GM23248 (cell line): ENCODE data around the gene SCGB1C1. TPM values are rescaled to one million over a fixed set of nuclear protein-coding genes. Genes with fewer than 3 reads are reported as not detected.

Experiments
- DNase-seq: peaks from one replicate; pipeline ENCODE4 v3.0.0-alpha.2; 2015
- H2AFZ ChIP-seq: fragments of 200-600 bp; sonication (generic); 2 replicates; pipeline ENCODE4 v1.6.1; 2016; ENCODE audit warnings: antibody characterized with exemption
- H3F3A ChIP-seq: fragments of 200-600 bp; sonication (generic); 2 replicates; pipeline ENCODE4 v1.6.1; 2016; ENCODE audit warnings: mild to moderate bottlenecking, antibody characterized with exemption, mixed run types; ENCODE audit not compliant: insufficient read depth
- H3K27ac ChIP-seq: fragments of 200-600 bp; sonication (generic); 2 replicates; pipeline ENCODE4 v1.5.1; 2016; ENCODE audit warnings: mild to moderate bottlenecking
- H3K27me3 ChIP-seq: fragments of 200-600 bp; sonication (generic); replicated peaks from 2 replicates; pipeline ENCODE4 v1.6.1; 2016; ENCODE audit warnings: mild to moderate bottlenecking; ENCODE audit not compliant: insufficient read depth
- H3K36me3 ChIP-seq: fragments of 200-600 bp; sonication (generic); 2 replicates; pipeline ENCODE4 v1.6.1; 2016; ENCODE audit warnings: low read depth, mild to moderate bottlenecking
- H3K4me1 ChIP-seq: fragments of 200-600 bp; sonication (generic); 2 replicates; pipeline ENCODE4 v1.6.1; 2016; ENCODE audit warnings: mild to moderate bottlenecking; ENCODE audit not compliant: insufficient read depth
- H3K4me2 ChIP-seq: fragments of 200-600 bp; sonication (generic); one replicate; pipeline ENCODE4 v1.6.1; 2016; ENCODE audit warnings: mild to moderate bottlenecking; ENCODE audit not compliant: unreplicated experiment
- H3K4me3 ChIP-seq: fragments of 200-600 bp; sonication (generic); 2 replicates; pipeline ENCODE4 v1.5.1; 2016; ENCODE audit warnings: mild to moderate bottlenecking
- H3K79me2 ChIP-seq: fragments of 200-600 bp; sonication (generic); 2 replicates; pipeline ENCODE4 v1.6.1; 2016; ENCODE audit warnings: mild to moderate bottlenecking; ENCODE audit not compliant: insufficient read depth
- H3K9ac ChIP-seq: fragments of 200-600 bp; sonication (generic); 2 replicates; pipeline ENCODE4 v1.6.1; 2016; ENCODE audit warnings: mild to moderate bottlenecking
- H3K9me2 ChIP-seq: fragments of 200-600 bp; sonication (generic); 2 replicates; pipeline ENCODE4 v1.6.1; 2016; ENCODE audit warnings: mixed run types, mild to moderate bottlenecking, moderate library complexity; ENCODE audit not compliant: insufficient read depth
- H3K9me3 ChIP-seq: fragments of 200-600 bp; sonication (generic); one replicate; pipeline ENCODE4 v1.6.1; 2017; ENCODE audit warnings: low read depth
- H4K20me1 ChIP-seq: fragments of 200-600 bp; sonication (generic); 2 replicates; pipeline ENCODE4 v1.6.0; 2016; ENCODE audit not compliant: insufficient read depth
- EZH2 ChIP-seq: fragments of 200-600 bp; sonication (generic); IDR thresholded peaks from 2 replicates; pipeline ENCODE4 v1.6.1; 2018; ENCODE audit warnings: antibody characterized with exemption, mild to moderate bottlenecking; ENCODE audit not compliant: insufficient read depth, poor library complexity, severe bottlenecking
- EZH2phosphoT487 ChIP-seq: fragments of 200-600 bp; sonication (generic); IDR thresholded peaks from 2 replicates; pipeline ENCODE4 v1.6.1; 2018; ENCODE audit warnings: antibody characterized with exemption, moderate library complexity, mild to moderate bottlenecking, low read depth; ENCODE audit not compliant: insufficient read depth
- WGBS, 2 experiments: methylation state at CpG; one replicate each; pipeline ENCODE4 v1.1.6; 2015 to 2017; ENCODE audit warnings: low lambda C conversion rate in 2 of 2, low coverage in 1 of 2; ENCODE audit errors: missing lambda C conversion rate in 2 of 2; 5-methylcytosine and 5-hydroxymethylcytosine counted together
- in situ Hi-C: fragments of 300-500 bp; cut with MboI; formaldehyde crosslinking; loops from 2 replicates; pipeline ENCODE4 v1.15.0; 2020
- polyA plus RNA-seq: library from polyadenylated mRNA; unstranded; fragments of >200 nt; fragmentation: Nextera tagmentation; extraction: Ambion mirVana; gene quantifications from 2 replicates; pipeline ENCODE4 v1.2.1, GENCODE V29; 2016
- total RNA-seq: library from RNA; depleted of rRNA; stranded (reverse); fragments of >200 nt; shearing (Covaris generic); gene quantifications from 2 replicates; pipeline ENCODE4 v1.2.3, GENCODE V29; 2014

SCGB1C1 gene
- total and polyA plus RNA-seq, 2 experiments from 2014 or later: not detected

- in situ Hi-C loops: no loop called here
- 76 to 80% methylated on average over 6 to 8 of the region's 8 CpGs for WGBS, 2 experiments
- DNase-seq: no peak
These were observed 6.9 kb downstream of the SCGB1C1 start for GRCh38 chr11:199782-200181.

GRCh38 chr11:200224-201003 is 7.5 kb downstream of the SCGB1C1 start:
- Histone ChIP-seq H3K9ac (no peak overlapping the region), H3K4me2 (no peak overlapping the region), H3K27me3 (no peaks in the 10 kb centered on the region), H3K9me3 (no peaks in the 10 kb centered on the region), H3K9me2 (no peaks in the 10 kb centered on the region), H4K20me1 (no peaks in the 10 kb centered on the region), H3K4me1 (peaks cover 6% of the 10 kb centered on the region), H3K27ac (no peak overlapping the region), H3K4me3 (no peak overlapping the region), H2AFZ (no peak overlapping the region), H3K36me3 (peaks cover 12% of the 10 kb centered on the region; the same call in 1 of the 2 replicates), H3F3A (peaks cover 24% of the 10 kb centered on the region; the same call in 1 of the 2 replicates), H3K79me2 (peaks cover 38% of the 10 kb centered on the region)
- WGBS, 2 experiments: 93 to 94% methylated on average over 13 of the region's 13 CpGs
- DNase-seq: no peak
- in situ Hi-C loops: no loop called here
- TF ChIP-seq EZH2: no peak
- TF ChIP-seq EZH2phosphoT487: no peak

More at GRCh38 chr11:199782-200181, 6.9 kb downstream of the SCGB1C1 start:
- Histone ChIP-seq H4K20me1 (no peaks in the 10 kb centered on the region), H3F3A (peaks cover 24% of the 10 kb centered on the region; the same call in 1 of the 2 replicates), H3K27me3 (no peaks in the 10 kb centered on the region), H3K4me1 (no peaks in the 10 kb centered on the region), H3K4me2 (no peak overlapping the region), H3K4me3 (no peak overlapping the region), H3K9me3 (no peaks in the 10 kb centered on the region), H3K9ac (no peak overlapping the region), H3K36me3 (peaks cover 6% of the 10 kb centered on the region; the same call in 1 of the 2 replicates), H3K79me2 (peaks cover 31% of the 10 kb centered on the region), H2AFZ (no peak overlapping the region), H3K9me2 (no peaks in the 10 kb centered on the region), H3K27ac (no peak overlapping the region)
- TF ChIP-seq EZH2: no peak
- no peak for TF ChIP-seq EZH2phosphoT487

- no peak for TF ChIP-seq EZH2phosphoT487
- TF ChIP-seq EZH2: no peak
- DNase-seq: no peak
- H3K9me2 ChIP-seq: no peaks in the 10 kb centered on the region
- H3F3A ChIP-seq: peaks cover 24% of the 10 kb centered on the region; the same call in 1 of the 2 replicates
- no peak overlapping the region for H3K27ac ChIP-seq
- no peak overlapping the region for H3K4me2 ChIP-seq
- H3K4me3 ChIP-seq: no peak overlapping the region
- H3K36me3 ChIP-seq: peaks cover 13% of the 10 kb centered on the region; the same call in 1 of the 2 replicates
- no peaks in the 10 kb centered on the region for H4K20me1 ChIP-seq
- no peak overlapping the region for H3K9ac ChIP-seq
- 75 to 79% methylated on average over 15 of the region's 15 CpGs for WGBS, 2 experiments
- peaks cover 53% of the 10 kb centered on the region for H3K79me2 ChIP-seq
- H3K4me1 ChIP-seq: peaks cover 14% of the 10 kb centered on the region
- H3K27me3 ChIP-seq: no peaks in the 10 kb centered on the region
- H3K9me3 ChIP-seq: no peaks in the 10 kb centered on the region
- in situ Hi-C loops: no loop called here
- no peak overlapping the region for H2AFZ ChIP-seq
These were observed 9.1 kb downstream of the SCGB1C1 start for GRCh38 chr11:201966-202365.

- H3K36me3 ChIP-seq: peaks cover 13% of the 10 kb centered on the region; the same call in 1 of the 2 replicates
- H3K4me3 ChIP-seq: no peak overlapping the region
- no peaks in the 10 kb centered on the region for H4K20me1 ChIP-seq
- H3K4me1 ChIP-seq: peaks cover 14% of the 10 kb centered on the region
- no peak for DNase-seq
- 74 to 80% methylated on average over 8 of the region's 8 CpGs for WGBS, 2 experiments
- in situ Hi-C loops: no loop called here
- H3K27ac ChIP-seq: no peak overlapping the region
- peaks cover 24% of the 10 kb centered on the region; the same call in 1 of the 2 replicates for H3F3A ChIP-seq
- no peak overlapping the region for H2AFZ ChIP-seq
- H3K79me2 ChIP-seq: peaks cover 55% of the 10 kb centered on the region
- no peaks in the 10 kb centered on the region for H3K9me2 ChIP-seq
- H3K4me2 ChIP-seq: no peak overlapping the region
- no peaks in the 10 kb centered on the region for H3K27me3 ChIP-seq
- no peaks in the 10 kb centered on the region for H3K9me3 ChIP-seq
- TF ChIP-seq EZH2phosphoT487 (no peak), EZH2 (no peak)
- H3K9ac ChIP-seq: peak overlapping the region; percentile 34; the same call in 1 of the 2 replicates
These were observed 9.6 kb downstream of the SCGB1C1 start for GRCh38 chr11:202490-202889.
